Skin of body (tissue), 2 donors: ENCODE measurements around the gene GATD1. TPM values are rescaled to one million over a fixed set of nuclear protein-coding genes. Genes with fewer than 3 reads are reported as not detected.

Experiments used
- small RNA-seq: library from RNA; depleted of rRNA; stranded (forward); fragments of <200 nt; gene quantifications from one replicate; pipeline ENCODE3, GENCODE V24; 2014; ENCODE audit warnings: low replicate concordance
- total RNA-seq: library from RNA; depleted of rRNA; stranded (reverse); fragments of >200 nt; gene quantifications from one replicate; pipeline ENCODE4 v1.2.3, GENCODE V29; 2014

The GATD1 gene
- total RNA-seq, 1 donor from 2014 or later: 15.3 TPM

Small RNA genes lying within 50 kb of the gene (small RNA-seq; reads per million reads assigned to genes)
- not detected for gene SNORA52

Other genes with a start within 250 kb of the GATD1 start
- gene HRAS, start 241.9 kb downstream of the GATD1 start, total RNA-seq: 27.9 TPM
- gene LRRC56, start 240.0 kb downstream of the GATD1 start, total RNA-seq: 0.69 TPM
- 0.69 TPM for gene LMNTD2, start 216.7 kb downstream of the GATD1 start, total RNA-seq
- 7.7 TPM for gene RASSF7, start 216.5 kb downstream of the GATD1 start, total RNA-seq
- gene PHRF1, start 201.0 kb downstream of the GATD1 start, total RNA-seq: 18.8 TPM
- 6.6 TPM for gene IRF7, start 161.5 kb downstream of the GATD1 start, total RNA-seq
- gene CDHR5, start 152.5 kb downstream of the GATD1 start, total RNA-seq: not detected
- 2.6 TPM for gene SCT, start 150.3 kb downstream of the GATD1 start, total RNA-seq
- gene DRD4, start 140.2 kb downstream of the GATD1 start, total RNA-seq: not detected
- 15.7 TPM for gene DEAF1, start 82.3 kb downstream of the GATD1 start, total RNA-seq
- gene TMEM80, start 81.7 kb downstream of the GATD1 start, total RNA-seq: 7.8 TPM
- gene EPS8L2, start 71.3 kb downstream of the GATD1 start, total RNA-seq: 35.6 TPM
- 134 TPM for gene TALDO1, start 30.0 kb downstream of the GATD1 start, total RNA-seq
- not detected for gene CEND1, start 12.6 kb upstream of the GATD1 start, total RNA-seq
- gene SLC25A22, start 20.8 kb upstream of the GATD1 start, total RNA-seq: 11.6 TPM
- 4.6 TPM for gene PIDD1, start 27.7 kb upstream of the GATD1 start, total RNA-seq
- 391 TPM for gene RPLP2, start 32.5 kb upstream of the GATD1 start, total RNA-seq
- gene PNPLA2, start 41.4 kb upstream of the GATD1 start, total RNA-seq: 60.0 TPM
- 5.6 TPM for gene CRACR2B, start 50.4 kb upstream of the GATD1 start, total RNA-seq
- gene CD151, start 55.5 kb upstream of the GATD1 start, total RNA-seq: 70.8 TPM
- 64.4 TPM for gene POLR2L, start 65.0 kb upstream of the GATD1 start, total RNA-seq
- 35.8 TPM for gene TSPAN4, start 65.4 kb upstream of the GATD1 start, total RNA-seq
- 29.3 TPM for gene CHID1, start 133.3 kb upstream of the GATD1 start, total RNA-seq
- gene AP2A2, start 148.4 kb upstream of the GATD1 start, total RNA-seq: 29.1 TPM